Sigmoid colon (tissue), 4 donors: ENCODE results near the gene MEGF6.
A peak's percentile ranks its signal among the peaks of the same experiment; 100 is the strongest.

ENCODE experiments used
- CTCF ChIP-seq, 4 experiments: fragments of 450-650 bp in 3 of 4; fragments of 200-600 bp in 1 of 4; IDR thresholded peaks; one replicate each; pipeline ENCODE4 v1.5.1; 2016 to 2019; ENCODE audit warnings: antibody characterized with exemption in 4 of 4, mild to moderate bottlenecking in 3 of 4, moderate library complexity in 2 of 4
- POLR2AphosphoS5 ChIP-seq, 4 donors: sonication (generic); formaldehyde crosslinking; IDR thresholded peaks; one replicate each; pipeline ENCODE4 v1.6.1; 2017; ENCODE audit warnings: antibody characterized with exemption in 4 of 4

GRCh38 chr1:3564921-3565831 lies 46.1 kb downstream of the MEGF6 start:
- TF ChIP-seq CTCF (IDR thresholded peaks at IDR 0.05): peak; percentile 26 to 78 (median 66)
- TF ChIP-seq POLR2AphosphoS5 (IDR thresholded peaks at IDR 0.05): no peak
